ENCODE measurements around the gene TAS2R19.

Gene TAS2R19

GRCh38 chr12:11015775-11016430 is 6.5 kb downstream of the TAS2R19 start:
- TF ChIP-seq GATA2 (IDR thresholded peaks at IDR 0.05; ENCODE audit: low read depth, low read length) = no peak
- TF ChIP-seq GATA3 (IDR thresholded peaks at IDR 0.05; ENCODE audit: low read depth, low read length) = no peak

- TF ChIP-seq GATA2 (IDR thresholded peaks at IDR 0.05; ENCODE audit: low read depth, low read length) (no peak), GATA3 (IDR thresholded peaks at IDR 0.05; ENCODE audit: low read depth, low read length) (no peak)
These were observed 8.2 kb downstream of the TAS2R19 start for GRCh38 chr12:11014234-11014633.

- no peak for TF ChIP-seq GATA2 (IDR thresholded peaks at IDR 0.05; ENCODE audit: low read depth, low read length)
- no peak for TF ChIP-seq GATA3 (IDR thresholded peaks at IDR 0.05; ENCODE audit: low read depth, low read length)
These were observed 14.8 kb downstream of the TAS2R19 start for GRCh38 chr12:11007608-11008007.

- no peak for TF ChIP-seq GATA3 (IDR thresholded peaks at IDR 0.05; ENCODE audit: low read depth, low read length)
- TF ChIP-seq GATA2 (IDR thresholded peaks at IDR 0.05; ENCODE audit: low read depth, low read length) = no peak
These were observed 24.2 kb downstream of the TAS2R19 start, which contains the start of gene TAS2R20 for GRCh38 chr12:10998204-10998603. Gene TAS2R20 (minus strand): TSS chr12:10998304. CDS start chr12:10997875, 429 bp downstream.

- no peak for TF ChIP-seq GATA2 (IDR thresholded peaks at IDR 0.05; ENCODE audit: low read depth, low read length)
- no peak for TF ChIP-seq GATA3 (IDR thresholded peaks at IDR 0.05; ENCODE audit: low read depth, low read length)
These were observed 28.1 kb downstream of the TAS2R19 start for GRCh38 chr12:10994307-10994706.

- TF ChIP-seq GATA3 (IDR thresholded peaks at IDR 0.05; ENCODE audit: low read depth, low read length) = no peak
- no peak for TF ChIP-seq GATA2 (IDR thresholded peaks at IDR 0.05; ENCODE audit: low read depth, low read length)
These were observed 33.3 kb downstream of the TAS2R19 start for GRCh38 chr12:10989107-10989506.

GRCh38 chr12:10986812-10987211 is 35.6 kb downstream of the TAS2R19 start, which contains the start of gene TAS2R50:
Gene TAS2R50 (minus strand): TSS chr12:10986912. CDS start chr12:10986860, 52 bp downstream.
- TF ChIP-seq GATA3 (IDR thresholded peaks at IDR 0.05; ENCODE audit: low read depth, low read length) (no peak), GATA2 (IDR thresholded peaks at IDR 0.05; ENCODE audit: low read depth, low read length) (no peak)

- TF ChIP-seq GATA3 (IDR thresholded peaks at IDR 0.05; ENCODE audit: low read depth, low read length) = no peak
- TF ChIP-seq GATA2 (IDR thresholded peaks at IDR 0.05; ENCODE audit: low read depth, low read length) = no peak
These were observed 40.2 kb downstream of the TAS2R19 start for GRCh38 chr12:10982244-10982643.

GRCh38 chr12:10974965-10975364 is 47.5 kb downstream of the TAS2R19 start:
- TF ChIP-seq GATA3 (IDR thresholded peaks at IDR 0.05; ENCODE audit: low read depth, low read length) (no peak), GATA2 (IDR thresholded peaks at IDR 0.05; ENCODE audit: low read depth, low read length) (no peak)

All from SH-SY5Y (cell line).